Esophagus squamous epithelium (tissue), 4 donors: ENCODE results near the gene SNED1.

Experiments
- CTCF ChIP-seq, 6 experiments: fragments of 450-650 bp in 4 of 6; fragments of 200-600 bp in 2 of 6; sonication (generic) in 2 of 6; IDR thresholded peaks; one replicate each; pipeline ENCODE4 v1.5.1; 2016 to 2019; ENCODE audit warnings: antibody characterized with exemption in 6 of 6, mild to moderate bottlenecking in 4 of 6, moderate library complexity in 4 of 6
- POLR2A ChIP-seq, 4 donors: fragments of 450-650 bp; IDR thresholded peaks; one replicate each; pipeline ENCODE4 v1.6.1; 2017; ENCODE audit warnings: antibody characterized with exemption in 4 of 4, mild to moderate bottlenecking in 4 of 4, moderate library complexity in 3 of 4

- TF ChIP-seq CTCF (IDR thresholded peaks at IDR 0.05) (no peak), POLR2A (IDR thresholded peaks at IDR 0.05) (no peak)
These were observed 122.6 kb downstream of the SNED1 start for GRCh38 chr2:241121008-241121407.
